Fibroblast of the conjunctiva (primary cell): ENCODE measurements around the gene CTIF.
"Not testable (repeated sequence)": the region's sequence is repeated elsewhere in the genome, so short reads cannot be mapped to it uniquely, and the experiment has no call there.

ENCODE experiments used
- DNase-seq: peaks from one replicate; pipeline ENCODE4 v3.0.0-alpha.2; 2010; ENCODE audit warnings: low read depth

Gene CTIF

GRCh38 chr18:48804856-48805610 is 266.2 kb downstream of the CTIF start:
- DNase-seq: no peak

GRCh38 chr18:48805826-48806535 is 267.1 kb downstream of the CTIF start:
- no peak for DNase-seq

DNA sequence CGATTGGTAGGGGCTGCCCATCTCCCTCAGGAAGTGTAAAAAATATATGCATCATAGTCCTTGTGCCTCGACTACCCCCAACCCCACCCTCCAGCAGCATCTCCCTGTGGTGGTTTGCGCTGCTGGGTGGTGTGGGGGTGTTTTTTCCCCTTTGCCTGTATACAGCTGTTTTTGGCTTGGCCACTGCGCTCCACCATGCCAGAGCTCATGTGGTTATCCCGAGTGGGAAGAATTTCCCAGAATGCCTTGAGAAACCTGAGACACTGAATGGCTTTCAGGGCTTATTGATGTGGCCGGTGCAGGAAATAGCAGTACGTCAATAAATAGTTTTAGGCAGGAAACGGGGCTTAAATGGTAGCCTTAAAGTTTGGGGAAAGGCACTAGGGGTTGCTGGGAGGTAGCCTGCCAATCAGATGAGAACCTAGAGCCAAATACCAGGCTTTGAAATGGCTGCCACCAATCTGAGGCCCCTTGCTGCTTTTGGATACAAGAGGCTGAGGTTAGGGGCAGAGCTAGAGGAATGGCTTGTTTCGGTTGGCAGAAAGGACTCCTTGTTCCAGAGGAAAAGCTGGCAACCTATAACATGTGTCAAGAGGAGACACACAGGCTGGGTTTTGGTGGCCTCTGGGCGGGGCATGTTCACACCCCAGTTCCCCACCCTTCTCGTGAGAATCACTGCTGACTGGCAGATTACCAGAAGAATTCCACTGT is 267.9 kb downstream of the CTIF start:
- no peak for DNase-seq

DNA sequence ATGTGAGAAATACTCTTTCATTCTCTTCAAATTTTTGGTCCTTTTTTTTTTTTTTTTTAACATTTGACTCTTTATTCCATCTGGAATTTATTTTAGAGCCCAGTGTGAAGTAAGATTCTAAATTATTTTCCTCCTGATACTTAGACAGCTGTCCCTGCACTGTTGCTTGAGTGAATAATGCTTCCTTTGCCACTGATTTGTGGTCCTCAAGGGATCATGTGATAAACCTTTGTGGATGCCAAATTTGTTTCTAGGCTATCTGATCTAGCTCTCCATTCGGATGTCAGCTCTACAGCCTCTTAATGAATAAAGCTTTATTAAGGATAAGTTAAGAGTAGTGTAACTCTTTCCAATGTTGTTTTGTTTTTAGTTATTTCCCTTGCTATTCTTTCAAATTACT is 269.6 kb downstream of the CTIF start:
- DNase-seq: no peak

DNA sequence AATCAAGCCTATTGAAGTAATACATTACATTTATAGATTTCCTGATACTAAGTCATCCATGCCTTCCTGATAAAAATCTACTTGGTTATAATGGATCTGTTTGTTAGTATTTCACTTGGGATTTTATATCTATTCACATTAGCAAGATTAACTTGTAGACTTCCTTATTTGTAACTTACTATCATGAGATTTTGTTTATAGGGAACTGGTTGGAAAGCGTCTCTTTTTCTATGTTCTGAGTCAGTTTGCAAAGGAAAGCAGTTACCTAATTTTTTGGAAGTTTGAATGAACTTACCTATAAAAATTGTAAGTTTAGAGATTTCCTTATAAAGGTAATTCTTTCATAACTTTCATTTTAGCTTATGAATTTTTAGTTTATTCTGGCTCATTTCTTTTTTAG is 270.5 kb downstream of the CTIF start:
- DNase-seq: no peak

DNA sequence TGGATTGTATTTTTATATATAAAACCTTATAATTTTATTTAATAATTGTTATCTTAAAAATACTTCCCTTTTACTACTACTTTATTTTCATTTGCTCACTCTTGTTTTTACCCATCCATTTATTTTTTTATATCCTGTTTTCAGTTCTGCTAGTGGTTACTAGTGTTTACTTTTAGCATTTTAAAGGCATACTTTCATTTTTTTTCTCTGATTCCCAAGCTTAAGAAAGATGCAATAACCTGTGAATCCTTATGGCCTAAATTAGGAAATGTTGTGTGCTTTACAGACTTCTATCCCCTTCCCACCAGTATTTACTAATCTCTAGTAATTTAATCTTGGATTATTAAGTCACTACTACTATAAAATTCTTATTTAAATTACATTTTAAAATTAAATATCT is 272.0 kb downstream of the CTIF start:
- DNase-seq: no peak

DNA sequence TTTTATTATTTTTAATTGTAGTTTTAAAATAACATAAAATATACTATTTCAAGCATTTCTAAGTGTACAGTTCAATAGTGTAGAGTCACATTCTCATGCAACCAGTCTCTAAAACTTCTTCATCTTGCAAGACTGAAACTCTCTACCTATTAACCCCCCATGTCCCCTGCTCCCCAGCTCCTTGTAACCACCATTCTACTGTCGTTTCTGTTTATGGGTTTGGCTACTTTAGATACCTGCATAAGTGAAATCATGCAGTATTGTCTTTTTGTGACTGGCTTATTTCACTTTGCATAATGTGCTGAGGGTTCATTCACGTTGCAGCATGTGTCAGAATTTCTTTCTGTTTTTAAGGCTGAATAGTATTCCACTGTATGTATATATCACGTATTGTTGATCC is 272.6 kb downstream of the CTIF start:
- DNase-seq: no peak

DNA sequence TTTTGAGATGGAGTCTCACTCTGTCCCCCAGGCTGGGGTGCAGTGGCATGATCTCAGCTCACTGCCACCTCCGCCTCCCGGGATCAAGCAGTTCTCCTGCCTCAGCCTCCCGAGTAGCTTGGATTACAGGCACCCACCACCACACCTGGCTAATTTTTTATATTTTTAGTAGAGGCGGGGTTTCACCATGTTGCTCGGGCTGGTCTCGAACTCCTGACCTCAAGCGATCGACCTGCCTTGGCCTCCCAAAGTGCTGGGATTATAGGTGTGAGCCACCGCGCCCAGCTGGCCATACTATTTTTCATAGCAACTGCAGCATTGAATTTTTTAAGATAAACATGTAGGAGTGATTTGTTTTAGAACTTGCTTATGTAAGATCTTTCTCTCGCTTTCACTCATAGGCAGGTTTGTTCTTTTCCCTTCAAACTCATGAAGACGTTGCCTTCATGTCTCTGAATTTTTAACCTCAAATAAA is 273.2 kb downstream of the CTIF start:
- DNase-seq: not testable (repeated sequence)

- no peak for DNase-seq
Measured at GRCh38 chr18:48813321-48813720, 274.5 kb downstream of the CTIF start.

GRCh38 chr18:48813833-48814489 is 275.1 kb downstream of the CTIF start:
- no peak for DNase-seq

DNA sequence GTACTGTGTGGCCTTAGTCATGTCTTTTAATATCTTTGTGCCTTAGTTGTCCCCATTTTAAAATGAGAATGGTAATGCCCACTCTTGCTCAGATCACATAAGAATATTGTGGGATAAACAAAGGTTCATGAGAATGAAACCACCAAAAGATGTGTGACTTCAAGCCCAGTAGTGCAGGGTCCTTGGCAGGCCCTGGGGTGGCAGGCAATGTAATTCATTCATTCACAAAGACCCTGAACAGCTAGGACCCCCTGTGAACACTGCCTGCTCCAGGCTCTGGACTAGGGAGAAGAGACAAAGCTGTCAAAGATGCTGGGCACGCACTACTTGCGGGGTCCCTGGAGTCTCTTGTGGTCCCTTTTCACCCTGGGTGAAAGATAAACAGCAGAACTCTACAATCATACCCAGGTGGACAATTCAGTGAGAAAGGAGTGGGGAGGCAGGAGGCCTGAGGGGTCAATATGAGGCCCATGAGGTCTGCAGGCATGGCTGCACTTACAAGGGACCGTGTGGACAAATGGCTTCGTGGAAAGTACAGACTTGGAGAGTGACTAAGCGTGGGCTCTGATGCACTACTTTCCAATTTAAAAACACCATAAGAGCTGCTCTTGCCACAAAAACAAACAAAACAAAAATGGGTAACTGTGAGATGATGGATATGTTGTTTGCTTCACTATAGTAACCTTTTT is 275.8 kb downstream of the CTIF start:
- no peak for DNase-seq

DNA sequence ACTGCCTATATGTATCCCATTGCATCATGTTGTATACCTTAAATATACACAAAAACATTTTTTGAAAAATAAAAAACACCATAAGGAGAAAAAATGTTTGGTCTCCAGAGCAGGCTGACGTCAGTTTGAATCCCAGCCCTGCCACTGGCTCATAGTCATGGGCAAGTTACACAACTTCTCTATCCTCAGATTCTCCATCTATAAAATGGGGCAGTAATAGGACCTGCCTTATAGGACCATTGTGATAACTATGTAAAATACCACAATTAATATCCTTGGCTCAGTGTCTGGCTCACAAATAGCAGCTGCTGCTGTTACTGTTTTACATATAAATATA is 276.3 kb downstream of the CTIF start:
- DNase-seq: no peak

GRCh38 chr18:48815581-48816324 is 276.9 kb downstream of the CTIF start:
- DNase-seq: no peak

- DNase-seq: no peak
Measured at GRCh38 chr18:48816554-48816953, 277.7 kb downstream of the CTIF start.

- no peak for DNase-seq
Measured at GRCh38 chr18:48817021-48817461, 278.2 kb downstream of the CTIF start.

DNA sequence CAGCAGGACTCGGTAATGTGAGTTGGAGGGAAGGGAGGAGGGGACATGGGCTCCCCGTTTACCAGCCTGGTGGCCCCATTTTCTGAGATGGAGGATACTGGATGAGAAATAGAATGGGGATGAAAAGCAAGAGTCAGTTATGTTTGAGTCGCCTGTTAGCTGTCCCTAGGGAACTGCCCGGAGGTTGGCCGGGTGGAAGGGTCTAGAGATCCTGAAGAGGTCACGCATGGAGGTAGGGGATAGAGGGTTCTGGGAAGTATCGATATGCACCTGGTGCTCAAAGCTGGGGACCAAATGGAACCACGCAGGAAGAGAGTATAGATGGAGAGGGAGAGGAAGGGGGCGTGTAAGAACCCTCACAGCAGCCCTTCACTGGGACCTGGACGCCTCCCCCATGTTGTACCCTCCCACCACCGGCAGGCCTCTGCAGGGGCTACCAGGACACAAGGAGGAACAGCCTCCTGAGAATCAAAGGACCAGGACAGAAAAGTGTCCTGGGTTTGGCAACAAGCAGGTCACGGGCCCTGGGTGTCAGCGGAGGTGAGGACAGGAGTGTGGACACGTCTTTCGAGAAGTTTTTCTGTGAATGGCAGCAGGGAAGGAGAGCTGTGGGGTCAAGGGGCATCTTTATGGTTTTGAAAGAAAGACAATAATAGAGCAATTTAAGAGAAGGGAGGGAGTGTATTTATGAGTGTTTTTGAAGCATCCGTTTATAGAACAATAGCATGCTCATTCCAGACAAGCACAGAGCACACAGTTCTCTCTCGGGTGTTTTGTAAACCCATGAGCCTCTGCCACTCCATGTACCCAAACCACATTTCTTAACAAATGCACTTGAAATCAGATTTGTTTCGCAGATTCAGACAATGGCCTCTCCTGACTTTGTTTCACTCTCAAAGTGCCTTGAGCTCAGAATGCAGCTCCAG is 279.8 kb downstream of the CTIF start:
- no peak for DNase-seq

DNA sequence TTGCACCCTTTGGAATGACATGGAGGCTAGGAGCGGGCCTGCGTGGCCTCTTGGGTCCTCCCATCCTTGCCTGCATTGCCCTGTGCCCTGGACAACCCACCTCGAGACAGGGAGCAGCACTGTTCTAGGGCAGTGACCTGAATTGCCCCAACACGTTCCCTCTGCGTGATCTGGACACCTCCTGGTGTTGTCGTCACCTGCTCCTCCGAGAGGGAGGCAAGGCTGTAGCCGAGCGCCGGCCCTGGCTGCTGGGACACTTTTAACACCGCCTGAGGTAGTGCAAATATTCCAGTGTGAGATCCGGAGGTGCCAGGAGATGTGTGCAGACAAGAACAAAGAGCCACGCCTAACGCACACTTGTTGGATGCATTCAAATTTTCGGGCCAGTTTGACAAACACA is 280.4 kb downstream of the CTIF start:
- DNase-seq: no peak

GRCh38 chr18:48819781-48820482 is 281.1 kb downstream of the CTIF start:
- DNase-seq: no peak

GRCh38 chr18:48820483-48821250 is 281.8 kb downstream of the CTIF start:
- DNase-seq: no peak
